OCI-LY7 (cell line): ENCODE results near the gene OR2T34. TPM values are rescaled to one million over a fixed set of nuclear protein-coding genes. Genes with fewer than 3 reads are reported as not detected.

Experiments
- BruUV-seq: library from RNA; stranded (reverse); fragments of 400-500 nt; replicated peaks from 2 replicates; lab custom pipeline; 2021; lab: Mats Ljungman, UMichigan
- CTCF ChIA-PET: fragments of 300-600 bp; sonication (Branson Sonifier 250); formaldehyde crosslinking; loops from one replicate; lab custom pipeline; 2022; ENCODE audit warnings: antibody characterized with exemption; ENCODE audit not compliant: unreplicated experiment; lab: Charles Lee
- POLR2A ChIA-PET: fragments of 300-600 bp; sonication (Branson Sonifier 250); formaldehyde crosslinking; loops from one replicate; lab custom pipeline; 2022; ENCODE audit warnings: antibody characterized with exemption; lab: Charles Lee
- DNase-seq: peaks from one replicate; pipeline ENCODE4 v3.0.0-alpha.2; 2015; ENCODE audit warnings: low spot score
- H2AFZ ChIP-seq: fragments of 200-600 bp; sonication (generic), shearing (Covaris generic); 2 replicates; pipeline ENCODE4 v1.6.1; 2014; ENCODE audit warnings: mild to moderate bottlenecking, antibody characterized with exemption, low read length, moderate library complexity
- H3K27ac ChIP-seq: fragments of 200-600 bp; sonication (generic); 2 replicates; pipeline ENCODE4 v1.5.1; 2014; ENCODE audit warnings: mixed run types, low read depth, mild to moderate bottlenecking, moderate library complexity, low read length, inconsistent platforms; ENCODE audit not compliant: poor library complexity, severe bottlenecking
- H3K36me3 ChIP-seq: fragments of 200-600 bp; sonication (generic); 2 replicates; pipeline ENCODE4 v1.6.1; 2014; ENCODE audit warnings: mild to moderate bottlenecking, antibody characterized with exemption, low read length, moderate library complexity, mixed read lengths; ENCODE audit not compliant: insufficient read depth
- H3K4me1 ChIP-seq: fragments of 200-600 bp; sonication (generic); 2 replicates; pipeline ENCODE4 v1.5.1; 2014; ENCODE audit warnings: mild to moderate bottlenecking, low read length; ENCODE audit not compliant: insufficient read depth, poor library complexity, severe bottlenecking
- H3K4me2 ChIP-seq: fragments of 200-600 bp; sonication (generic); 2 replicates; pipeline ENCODE4 v1.6.1; 2014; ENCODE audit warnings: mild to moderate bottlenecking, low read length
- H3K4me3 ChIP-seq: fragments of 200-600 bp; sonication (generic); 2 replicates; pipeline ENCODE4 v1.5.1; 2014; ENCODE audit warnings: mild to moderate bottlenecking, low read depth, low read length; ENCODE audit not compliant: poor library complexity, severe bottlenecking
- H3K79me2 ChIP-seq: fragments of 200-600 bp; sonication (generic); 2 replicates; pipeline ENCODE4 v1.6.1; 2016; ENCODE audit warnings: low read depth, mild to moderate bottlenecking, low read length, moderate library complexity, mixed read lengths; ENCODE audit not compliant: insufficient read depth
- H3K9me2 ChIP-seq: fragments of 200-600 bp; sonication (generic); 2 replicates; pipeline ENCODE4 v1.6.1; 2016; ENCODE audit warnings: mild to moderate bottlenecking, low read length, mixed read lengths; ENCODE audit not compliant: insufficient read depth
- H3K9me3 ChIP-seq: fragments of 200-600 bp; sonication (generic); 2 replicates; pipeline ENCODE4 v1.6.1; 2014; ENCODE audit warnings: mild to moderate bottlenecking, mixed run types, low read length, mixed read lengths
- H4K20me1 ChIP-seq: fragments of 200-600 bp; sonication (generic); 2 replicates; pipeline ENCODE4 v1.6.1; 2014; ENCODE audit warnings: mild to moderate bottlenecking, antibody characterized with exemption, low read length, moderate library complexity, mixed read lengths; ENCODE audit not compliant: insufficient read depth
- EZH2phosphoT487 ChIP-seq: fragments of 200-600 bp; sonication (generic); IDR thresholded peaks from 2 replicates; pipeline ENCODE4 v1.6.1; 2018; ENCODE audit warnings: low read depth, borderline replicate concordance, mild to moderate bottlenecking, mixed run types, antibody characterized with exemption, low read length, moderate library complexity, mixed read lengths
- intact Hi-C: fragments of 100-400 bp; cut with micrococcal nuclease; formaldehyde crosslinking; loops from one replicate; pipeline ENCODE4 v1.10.0; 2022; ENCODE audit not compliant: unreplicated experiment
- total RNA-seq, 2 experiments: library from RNA; depleted of rRNA in 1 of 2; stranded (reverse); fragments of >200 nt in 1 of 2; shearing (Covaris generic) in 1 of 2; gene quantifications; 2 replicates each; pipeline ENCODE4 v1.2.3, GENCODE V29; 2014 to 2022
- TF ChIP-seq, protein P1 (sequence below): fragments of 200-600 bp; sonication (generic); conservative IDR thresholded peaks from 2 replicates; pipeline ENCODE4 v1.5.1; 2014; ENCODE audit warnings: mild to moderate bottlenecking, antibody characterized with exemption, low read length, moderate library complexity, mixed read lengths

The OR2T34 gene
- total RNA-seq, 2 experiments from 2014 or later: not detected

DNA sequence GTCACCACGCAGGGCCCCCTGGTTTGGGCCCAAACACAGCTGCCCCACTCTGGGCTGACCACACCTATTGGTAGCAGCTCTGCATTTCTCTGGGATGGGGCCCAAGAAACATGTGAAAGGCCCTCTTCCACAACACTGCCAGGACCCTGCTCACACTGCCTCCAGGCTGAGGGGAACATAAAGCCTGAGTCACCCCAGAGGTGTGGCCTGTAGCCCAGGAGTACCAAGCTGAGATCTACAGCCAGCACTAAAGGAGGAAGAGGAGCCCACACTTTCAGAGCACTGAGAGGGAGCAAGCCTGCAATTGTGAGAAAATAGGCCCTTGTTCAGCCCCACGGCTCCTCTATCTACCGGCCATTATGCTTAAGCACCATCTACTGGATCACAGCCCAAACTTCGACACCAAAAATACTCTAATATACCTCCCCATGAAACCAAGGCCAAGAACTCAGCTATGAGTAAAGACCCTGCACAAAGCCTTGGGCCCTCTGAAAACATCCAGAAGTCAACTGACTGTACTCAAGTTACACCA, 37.4 kb upstream of the OR2T34 start:
- TF ChIP-seq EZH2phosphoT487: no peak
- TF ChIP-seq, protein P1, sequence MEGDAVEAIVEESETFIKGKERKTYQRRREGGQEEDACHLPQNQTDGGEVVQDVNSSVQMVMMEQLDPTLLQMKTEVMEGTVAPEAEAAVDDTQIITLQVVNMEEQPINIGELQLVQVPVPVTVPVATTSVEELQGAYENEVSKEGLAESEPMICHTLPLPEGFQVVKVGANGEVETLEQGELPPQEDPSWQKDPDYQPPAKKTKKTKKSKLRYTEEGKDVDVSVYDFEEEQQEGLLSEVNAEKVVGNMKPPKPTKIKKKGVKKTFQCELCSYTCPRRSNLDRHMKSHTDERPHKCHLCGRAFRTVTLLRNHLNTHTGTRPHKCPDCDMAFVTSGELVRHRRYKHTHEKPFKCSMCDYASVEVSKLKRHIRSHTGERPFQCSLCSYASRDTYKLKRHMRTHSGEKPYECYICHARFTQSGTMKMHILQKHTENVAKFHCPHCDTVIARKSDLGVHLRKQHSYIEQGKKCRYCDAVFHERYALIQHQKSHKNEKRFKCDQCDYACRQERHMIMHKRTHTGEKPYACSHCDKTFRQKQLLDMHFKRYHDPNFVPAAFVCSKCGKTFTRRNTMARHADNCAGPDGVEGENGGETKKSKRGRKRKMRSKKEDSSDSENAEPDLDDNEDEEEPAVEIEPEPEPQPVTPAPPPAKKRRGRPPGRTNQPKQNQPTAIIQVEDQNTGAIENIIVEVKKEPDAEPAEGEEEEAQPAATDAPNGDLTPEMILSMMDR: no peak
- no peaks in the 10 kb centered on the region for H3K9me2 ChIP-seq
- no peak overlapping the region for H3K27ac ChIP-seq
- no TSS peak for BruUV-seq
- ChIA-PET POLR2A (no interaction called here), CTCF (no interaction called here)
- no peak overlapping the region for H3K4me2 ChIP-seq
- no peak overlapping the region for H3K4me3 ChIP-seq
- intact Hi-C loops: no loop called here
- H3K9me3 ChIP-seq: no peaks in the 10 kb centered on the region
- DNase-seq: no peak
- no peaks in the 10 kb centered on the region for H3K36me3 ChIP-seq
- no peaks in the 10 kb centered on the region for H3K4me1 ChIP-seq
- H3K79me2 ChIP-seq: no peaks in the 10 kb centered on the region
- no peak overlapping the region for H2AFZ ChIP-seq
- no peaks in the 10 kb centered on the region for H4K20me1 ChIP-seq

DNA sequence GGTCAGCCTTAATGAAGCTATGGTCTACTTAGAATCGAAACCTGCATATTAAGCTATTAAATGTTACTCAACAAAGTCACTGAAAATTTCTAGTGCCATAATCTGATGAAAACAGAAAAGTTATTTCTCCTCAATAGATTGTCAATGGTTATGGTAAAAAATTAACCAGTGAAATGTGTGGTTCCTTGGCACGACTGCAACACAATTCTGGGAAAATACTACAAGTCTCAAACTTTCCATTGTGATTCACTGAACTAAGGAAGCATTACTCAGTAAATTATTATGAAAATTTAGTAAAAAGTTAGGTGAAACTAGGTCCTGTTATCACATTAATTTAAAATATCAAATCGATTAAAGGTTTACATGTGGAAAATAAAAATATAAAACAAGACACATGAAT, 35.7 kb upstream of the OR2T34 start:
- CTCF ChIA-PET: no interaction called here
- BruUV-seq: no TSS peak
- intact Hi-C loops: no loop called here

GRCh38 chr1:248599396-248599795, 24.8 kb upstream of the OR2T34 start:
- no peak overlapping the region for H3K4me2 ChIP-seq
- H3K9me3 ChIP-seq: no peaks in the 10 kb centered on the region
- H3K4me1 ChIP-seq: no peaks in the 10 kb centered on the region
- TF ChIP-seq, protein P1: no peak
- no peak for TF ChIP-seq EZH2phosphoT487
- ChIA-PET POLR2A (no interaction called here), CTCF (no interaction called here)
- no peaks in the 10 kb centered on the region for H3K9me2 ChIP-seq
- H3K79me2 ChIP-seq: no peaks in the 10 kb centered on the region
- no peaks in the 10 kb centered on the region for H3K36me3 ChIP-seq
- no peak overlapping the region for H3K27ac ChIP-seq
- H2AFZ ChIP-seq: no peak overlapping the region
- no peak for DNase-seq
- intact Hi-C loops: no loop called here
- no peaks in the 10 kb centered on the region for H4K20me1 ChIP-seq
- H3K4me3 ChIP-seq: no peak overlapping the region
- no TSS peak for BruUV-seq

More for the DNA sequence above, 35.7 kb upstream of the OR2T34 start:
- Histone ChIP-seq H3K36me3 (no peaks in the 10 kb centered on the region), H3K27ac (no peak overlapping the region), H3K9me2 (no peaks in the 10 kb centered on the region), H2AFZ (no peak overlapping the region), H3K4me1 (no peaks in the 10 kb centered on the region), H3K4me2 (no peak overlapping the region), H3K9me3 (no peaks in the 10 kb centered on the region), H3K79me2 (no peaks in the 10 kb centered on the region), H3K4me3 (no peak overlapping the region), H4K20me1 (no peaks in the 10 kb centered on the region)
- POLR2A ChIA-PET: no interaction called here
- no peak for DNase-seq
- TF ChIP-seq, protein P1: no peak
- TF ChIP-seq EZH2phosphoT487: no peak
